Measurements from ENCODE around the gene RPGRIP1L.

The RPGRIP1L gene

DNA sequence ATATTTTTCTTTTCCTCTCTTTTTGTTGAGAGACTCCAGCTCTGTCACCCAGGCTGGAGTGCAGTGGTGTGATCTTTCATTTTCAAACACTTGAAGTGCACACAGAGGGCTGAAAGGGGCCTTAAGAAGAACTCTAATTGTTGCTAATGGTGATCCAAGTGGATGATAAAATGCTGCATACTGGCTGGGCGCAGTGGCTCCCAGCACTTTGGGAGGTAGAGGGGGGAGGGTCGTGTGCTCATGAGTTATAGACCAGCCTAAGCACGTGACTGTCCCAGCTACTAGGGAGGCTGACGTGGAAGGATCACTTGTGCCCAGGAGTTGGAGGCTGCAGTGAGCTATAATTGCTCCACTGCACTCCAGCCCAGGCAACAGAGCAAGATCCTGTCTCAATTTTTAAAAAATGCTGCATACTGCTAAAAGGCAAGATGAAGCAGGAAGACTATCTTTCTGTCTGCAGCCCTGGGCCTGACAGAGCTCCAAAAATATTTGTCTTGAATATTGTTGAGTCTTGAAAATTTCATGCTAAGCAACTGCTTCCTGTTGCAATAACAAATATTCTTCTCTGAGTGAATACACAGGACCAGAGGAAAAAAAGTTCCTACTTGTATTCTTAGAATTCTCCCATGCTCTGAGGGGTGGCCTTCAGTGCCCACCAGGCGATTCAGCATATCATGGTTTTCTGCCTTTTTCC, 137.0 kb downstream of the RPGRIP1L start:
- DNase-seq (ENCODE audit: low read depth in 1 of 2, low spot score in 1 of 2) = no peak
- no peak overlapping the region for H3K4me3 ChIP-seq (replicated peaks; ENCODE audit: insufficient read depth, low read length)
- no peaks in the 10 kb centered on the region for H3K27me3 ChIP-seq (ENCODE audit: insufficient read depth, poor library complexity, severe bottlenecking)
- TF ChIP-seq, protein P1, sequence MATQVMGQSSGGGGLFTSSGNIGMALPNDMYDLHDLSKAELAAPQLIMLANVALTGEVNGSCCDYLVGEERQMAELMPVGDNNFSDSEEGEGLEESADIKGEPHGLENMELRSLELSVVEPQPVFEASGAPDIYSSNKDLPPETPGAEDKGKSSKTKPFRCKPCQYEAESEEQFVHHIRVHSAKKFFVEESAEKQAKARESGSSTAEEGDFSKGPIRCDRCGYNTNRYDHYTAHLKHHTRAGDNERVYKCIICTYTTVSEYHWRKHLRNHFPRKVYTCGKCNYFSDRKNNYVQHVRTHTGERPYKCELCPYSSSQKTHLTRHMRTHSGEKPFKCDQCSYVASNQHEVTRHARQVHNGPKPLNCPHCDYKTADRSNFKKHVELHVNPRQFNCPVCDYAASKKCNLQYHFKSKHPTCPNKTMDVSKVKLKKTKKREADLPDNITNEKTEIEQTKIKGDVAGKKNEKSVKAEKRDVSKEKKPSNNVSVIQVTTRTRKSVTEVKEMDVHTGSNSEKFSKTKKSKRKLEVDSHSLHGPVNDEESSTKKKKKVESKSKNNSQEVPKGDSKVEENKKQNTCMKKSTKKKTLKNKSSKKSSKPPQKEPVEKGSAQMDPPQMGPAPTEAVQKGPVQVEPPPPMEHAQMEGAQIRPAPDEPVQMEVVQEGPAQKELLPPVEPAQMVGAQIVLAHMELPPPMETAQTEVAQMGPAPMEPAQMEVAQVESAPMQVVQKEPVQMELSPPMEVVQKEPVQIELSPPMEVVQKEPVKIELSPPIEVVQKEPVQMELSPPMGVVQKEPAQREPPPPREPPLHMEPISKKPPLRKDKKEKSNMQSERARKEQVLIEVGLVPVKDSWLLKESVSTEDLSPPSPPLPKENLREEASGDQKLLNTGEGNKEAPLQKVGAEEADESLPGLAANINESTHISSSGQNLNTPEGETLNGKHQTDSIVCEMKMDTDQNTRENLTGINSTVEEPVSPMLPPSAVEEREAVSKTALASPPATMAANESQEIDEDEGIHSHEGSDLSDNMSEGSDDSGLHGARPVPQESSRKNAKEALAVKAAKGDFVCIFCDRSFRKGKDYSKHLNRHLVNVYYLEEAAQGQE (IDR thresholded peaks at IDR 0.05; ENCODE audit: insufficient replicate concordance, low read depth) = no peak
- TF ChIP-seq POLR2AphosphoS5 (IDR thresholded peaks at IDR 0.05; ENCODE audit: low read depth) (no peak), GABPA (IDR thresholded peaks at IDR 0.05; ENCODE audit: low read depth) (no peak), SPI1 (IDR thresholded peaks at IDR 0.05; ENCODE audit: borderline replicate concordance, low read depth) (no peak)
- TF ChIP-seq, protein P2, sequence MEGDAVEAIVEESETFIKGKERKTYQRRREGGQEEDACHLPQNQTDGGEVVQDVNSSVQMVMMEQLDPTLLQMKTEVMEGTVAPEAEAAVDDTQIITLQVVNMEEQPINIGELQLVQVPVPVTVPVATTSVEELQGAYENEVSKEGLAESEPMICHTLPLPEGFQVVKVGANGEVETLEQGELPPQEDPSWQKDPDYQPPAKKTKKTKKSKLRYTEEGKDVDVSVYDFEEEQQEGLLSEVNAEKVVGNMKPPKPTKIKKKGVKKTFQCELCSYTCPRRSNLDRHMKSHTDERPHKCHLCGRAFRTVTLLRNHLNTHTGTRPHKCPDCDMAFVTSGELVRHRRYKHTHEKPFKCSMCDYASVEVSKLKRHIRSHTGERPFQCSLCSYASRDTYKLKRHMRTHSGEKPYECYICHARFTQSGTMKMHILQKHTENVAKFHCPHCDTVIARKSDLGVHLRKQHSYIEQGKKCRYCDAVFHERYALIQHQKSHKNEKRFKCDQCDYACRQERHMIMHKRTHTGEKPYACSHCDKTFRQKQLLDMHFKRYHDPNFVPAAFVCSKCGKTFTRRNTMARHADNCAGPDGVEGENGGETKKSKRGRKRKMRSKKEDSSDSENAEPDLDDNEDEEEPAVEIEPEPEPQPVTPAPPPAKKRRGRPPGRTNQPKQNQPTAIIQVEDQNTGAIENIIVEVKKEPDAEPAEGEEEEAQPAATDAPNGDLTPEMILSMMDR (IDR thresholded peaks at IDR 0.05; ENCODE audit: insufficient read depth, low read length) = no peak
- H3K27ac ChIP-seq (replicated peaks) = no peak overlapping the region

DNA sequence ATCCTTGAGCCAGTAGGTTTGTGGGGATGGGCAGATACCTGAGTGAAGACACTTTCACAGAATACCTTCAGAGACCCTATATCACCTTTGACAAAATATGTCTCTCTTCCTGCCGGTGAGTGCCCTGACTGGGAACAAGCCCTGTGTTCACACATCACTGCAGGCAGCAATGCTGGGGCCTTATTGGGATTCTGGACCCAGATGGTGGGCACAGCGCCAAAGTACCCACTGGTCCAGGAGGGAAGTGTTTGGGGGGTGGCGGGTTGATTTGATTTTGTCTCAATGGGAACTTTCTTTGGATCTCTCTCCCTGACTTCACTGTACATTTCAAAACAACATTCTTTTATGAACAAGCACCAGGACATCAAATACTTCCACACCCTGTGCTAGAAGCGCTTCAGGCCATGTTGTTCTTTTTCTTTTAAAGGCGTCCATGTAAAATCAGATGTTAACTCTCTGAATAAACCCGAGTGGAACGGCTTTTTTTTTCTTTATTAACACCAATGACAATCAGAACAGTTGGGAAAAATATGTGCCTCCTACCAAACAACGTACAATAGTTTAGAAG, 138.3 kb downstream of the RPGRIP1L start:
- TF ChIP-seq GABPA (IDR thresholded peaks at IDR 0.05; ENCODE audit: low read depth) (no peak), SPI1 (IDR thresholded peaks at IDR 0.05; ENCODE audit: borderline replicate concordance, low read depth) (no peak), POLR2AphosphoS5 (IDR thresholded peaks at IDR 0.05; ENCODE audit: low read depth) (no peak)
- TF ChIP-seq, protein P2 (IDR thresholded peaks at IDR 0.05; ENCODE audit: insufficient read depth, low read length) = no peak
- TF ChIP-seq, protein P1 (IDR thresholded peaks at IDR 0.05; ENCODE audit: insufficient replicate concordance, low read depth) = no peak
- Histone ChIP-seq H3K27ac (replicated peaks) (no peak overlapping the region), H3K4me3 (replicated peaks; ENCODE audit: insufficient read depth, low read length) (no peak overlapping the region), H3K27me3 (ENCODE audit: insufficient read depth, poor library complexity, severe bottlenecking) (no peaks in the 10 kb centered on the region)
- no peak for DNase-seq (ENCODE audit: low read depth in 1 of 2, low spot score in 1 of 2)

DNA sequence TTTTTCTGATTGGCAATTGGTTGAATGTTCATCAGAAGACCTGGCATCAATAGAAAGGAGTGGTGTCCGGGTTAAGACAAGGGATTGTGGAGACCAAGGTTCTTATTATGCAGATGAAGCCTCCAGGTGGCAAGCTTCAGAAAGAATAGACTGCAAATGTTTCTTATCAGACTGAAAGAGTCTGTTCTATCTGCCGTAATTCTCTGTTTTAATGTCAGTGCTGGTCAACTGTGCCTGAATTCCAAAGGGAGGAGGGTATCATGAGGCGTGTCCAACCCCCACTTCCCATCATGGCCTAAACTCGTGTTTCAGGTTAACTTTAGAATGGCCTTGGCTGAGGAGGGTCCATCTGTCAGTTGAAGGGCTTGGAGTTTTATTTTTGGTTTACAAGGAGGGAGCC, 140.2 kb downstream of the RPGRIP1L start:
- TF ChIP-seq GABPA (IDR thresholded peaks at IDR 0.05; ENCODE audit: low read depth) (no peak), POLR2AphosphoS5 (IDR thresholded peaks at IDR 0.05; ENCODE audit: low read depth) (no peak), SPI1 (IDR thresholded peaks at IDR 0.05; ENCODE audit: borderline replicate concordance, low read depth) (no peak)
- TF ChIP-seq, protein P2 (IDR thresholded peaks at IDR 0.05; ENCODE audit: insufficient read depth, low read length) = no peak
- TF ChIP-seq, protein P1 (IDR thresholded peaks at IDR 0.05; ENCODE audit: insufficient replicate concordance, low read depth) = no peak
- Histone ChIP-seq H3K4me3 (replicated peaks; ENCODE audit: insufficient read depth, low read length) (no peak overlapping the region), H3K27me3 (ENCODE audit: insufficient read depth, poor library complexity, severe bottlenecking) (no peaks in the 10 kb centered on the region), H3K27ac (replicated peaks) (no peak overlapping the region)
- no peak for DNase-seq (ENCODE audit: low read depth in 1 of 2, low spot score in 1 of 2)
